ENCODE data around the gene ANKRD27. TPM values are rescaled to one million over a fixed set of nuclear protein-coding genes. Genes with fewer than 3 reads are reported as not detected.
"Not testable (repeated sequence)": the region's sequence is repeated elsewhere in the genome, so short reads cannot be mapped to it uniquely, and the experiment has no call there.

The ANKRD27 gene
- total and polyA plus RNA-seq, 8 donors: 19.7 to 35.7 (median 22.1) TPM

- TF ChIP-seq, protein P1, sequence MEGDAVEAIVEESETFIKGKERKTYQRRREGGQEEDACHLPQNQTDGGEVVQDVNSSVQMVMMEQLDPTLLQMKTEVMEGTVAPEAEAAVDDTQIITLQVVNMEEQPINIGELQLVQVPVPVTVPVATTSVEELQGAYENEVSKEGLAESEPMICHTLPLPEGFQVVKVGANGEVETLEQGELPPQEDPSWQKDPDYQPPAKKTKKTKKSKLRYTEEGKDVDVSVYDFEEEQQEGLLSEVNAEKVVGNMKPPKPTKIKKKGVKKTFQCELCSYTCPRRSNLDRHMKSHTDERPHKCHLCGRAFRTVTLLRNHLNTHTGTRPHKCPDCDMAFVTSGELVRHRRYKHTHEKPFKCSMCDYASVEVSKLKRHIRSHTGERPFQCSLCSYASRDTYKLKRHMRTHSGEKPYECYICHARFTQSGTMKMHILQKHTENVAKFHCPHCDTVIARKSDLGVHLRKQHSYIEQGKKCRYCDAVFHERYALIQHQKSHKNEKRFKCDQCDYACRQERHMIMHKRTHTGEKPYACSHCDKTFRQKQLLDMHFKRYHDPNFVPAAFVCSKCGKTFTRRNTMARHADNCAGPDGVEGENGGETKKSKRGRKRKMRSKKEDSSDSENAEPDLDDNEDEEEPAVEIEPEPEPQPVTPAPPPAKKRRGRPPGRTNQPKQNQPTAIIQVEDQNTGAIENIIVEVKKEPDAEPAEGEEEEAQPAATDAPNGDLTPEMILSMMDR (IDR thresholded peaks at IDR 0.05): no peak
- Histone ChIP-seq H3K27me3 (no peaks in the 10 kb centered on the region), H3K36me3 (peaks cover 0 to 18% of the 10 kb centered on the region in 2 donors), H3K27ac (peak within 1 kb of the TSS; percentile 80 to 88), H3K4me1 (peaks cover 6 to 23% of the 10 kb centered on the region in 2 donors), H3K4me3 (peak within 1 kb of the TSS; percentile 94 to 97), H3K9me3 (no peaks in the 10 kb centered on the region)
- intact Hi-C loops (cut with DNase I): no loop called here
- DNase-seq (peak; percentile 92 to 100 (median 97)), ATAC-seq (peak; percentile 99)
Measured at GRCh38 chr19:32580901-32581704, 93.9 kb downstream of the ANKRD27 start, which contains the start of gene PDCD5. PDCD5 (plus strand) TSS chr19:32581190; CDS start chr19:32581262, 72 bp downstream.

GRCh38 chr19:32580353-32580900 lies 94.6 kb downstream of the ANKRD27 start:
- Histone ChIP-seq H3K4me3 (peak overlapping the region; percentile 94 to 97), H3K4me1 (peaks cover 6 to 23% of the 10 kb centered on the region in 2 donors), H3K36me3 (peaks cover 0 to 12% of the 10 kb centered on the region in 2 donors), H3K27ac (peak overlapping the region; percentile 22 to 88), H3K27me3 (no peaks in the 10 kb centered on the region), H3K9me3 (no peaks in the 10 kb centered on the region)
- DNase-seq (no peak), ATAC-seq (peak; percentile 28)
- intact Hi-C loops (cut with DNase I): no loop called here
- TF ChIP-seq, protein P1 (IDR thresholded peaks at IDR 0.05): no peak

GRCh38 chr19:32576790-32577189 lies 98.2 kb downstream of the ANKRD27 start:
- ATAC-seq: no peak
- H3K9me3 ChIP-seq: no peaks in the 10 kb centered on the region
- TF ChIP-seq, protein P1 (IDR thresholded peaks at IDR 0.05): no peak
- H3K4me1 ChIP-seq: peaks cover 0 to 8% of the 10 kb centered on the region in 2 donors
- no peaks in the 10 kb centered on the region for H3K36me3 ChIP-seq
- intact Hi-C loops (cut with DNase I): loop anchor here in 1 of 2 donors (10.0 kb wide), 1 partner anchor 232 kb away; the partner anchor contains the start of gene ZNF507
- no peak for DNase-seq
- no peak overlapping the region for H3K27ac ChIP-seq
- H3K27me3 ChIP-seq: peaks cover 0 to 11% of the 10 kb centered on the region in 2 donors
- H3K4me3 ChIP-seq: no peak overlapping the region

DNA sequence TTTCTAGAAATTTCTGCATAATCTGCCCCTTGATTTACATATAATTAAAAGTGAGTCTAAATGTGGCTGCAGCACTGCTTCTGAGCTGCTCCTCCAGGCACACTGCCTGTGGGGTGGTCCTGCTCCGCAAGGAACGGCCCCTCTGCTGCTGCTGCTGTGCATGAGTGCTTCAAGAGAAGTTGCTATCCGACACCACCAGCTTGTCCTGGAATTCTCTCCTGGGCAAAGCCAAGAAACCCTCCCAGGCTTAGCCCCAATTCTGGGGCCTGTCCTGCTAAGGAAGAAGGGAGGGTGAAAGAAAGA lies 101.5 kb downstream of the ANKRD27 start:
- Histone ChIP-seq H3K4me3 (no peak overlapping the region), H3K4me1 (no peaks in the 10 kb centered on the region), H3K27me3 (peaks cover 0 to 42% of the 10 kb centered on the region in 2 donors), H3K27ac (no peak overlapping the region), H3K36me3 (no peaks in the 10 kb centered on the region), H3K9me3 (no peaks in the 10 kb centered on the region)
- TF ChIP-seq, protein P1 (IDR thresholded peaks at IDR 0.05): no peak
- ATAC-seq: no peak
- DNase-seq: no peak
- intact Hi-C loops (cut with DNase I): loop anchor here in 1 of 2 donors (10.0 kb wide), 1 partner anchor 229 kb away; the partner anchor contains the start of gene ZNF507

DNA sequence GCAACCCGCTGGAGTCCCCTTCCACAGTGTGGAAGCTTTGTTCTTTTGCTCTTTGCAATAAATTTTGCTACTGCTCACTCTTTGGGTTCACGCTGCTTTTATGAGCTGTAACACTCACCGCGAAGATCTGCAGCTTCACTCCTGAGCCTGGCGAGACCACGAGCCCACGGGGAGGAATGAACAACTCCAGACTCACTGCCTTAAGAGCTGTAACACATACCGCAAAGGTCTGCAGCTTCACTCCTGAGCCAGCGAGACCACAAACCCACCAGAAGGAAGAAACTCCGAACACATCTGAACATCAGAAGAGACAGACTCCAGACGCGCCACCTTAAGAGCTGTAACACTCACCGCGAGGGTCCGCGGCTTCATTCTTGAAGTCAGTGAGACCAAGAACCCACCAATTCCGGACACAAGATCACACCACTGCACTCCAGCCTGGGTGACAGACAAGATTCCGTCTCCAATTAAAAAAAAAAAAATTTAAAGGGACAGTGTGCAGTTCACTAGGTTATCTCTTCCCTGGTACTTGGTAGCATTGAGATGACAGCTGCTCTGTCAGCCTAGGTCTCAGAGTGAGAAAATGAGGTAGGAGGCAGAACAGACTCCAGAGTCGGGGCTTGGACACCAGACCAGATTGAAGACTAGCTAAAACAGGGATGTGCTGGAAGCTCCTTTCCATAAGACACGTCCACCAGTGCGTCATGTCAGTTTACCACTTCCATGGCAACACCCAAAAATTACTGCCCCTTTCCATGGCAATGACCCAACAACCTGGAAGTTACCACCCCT lies 102.1 kb downstream of the ANKRD27 start:
- not testable (repeated sequence) for H3K4me1 ChIP-seq, H3K9me3 ChIP-seq, ATAC-seq, H3K27ac ChIP-seq, H3K36me3 ChIP-seq, DNase-seq, H3K4me3 ChIP-seq
- intact Hi-C loops (cut with DNase I): loop anchor here in 1 of 2 donors (10.0 kb wide), 1 partner anchor 228 kb away; the partner anchor contains the start of gene ZNF507
- peaks cover 0 to 47% of the 10 kb centered on the region in 2 donors for H3K27me3 ChIP-seq

DNA sequence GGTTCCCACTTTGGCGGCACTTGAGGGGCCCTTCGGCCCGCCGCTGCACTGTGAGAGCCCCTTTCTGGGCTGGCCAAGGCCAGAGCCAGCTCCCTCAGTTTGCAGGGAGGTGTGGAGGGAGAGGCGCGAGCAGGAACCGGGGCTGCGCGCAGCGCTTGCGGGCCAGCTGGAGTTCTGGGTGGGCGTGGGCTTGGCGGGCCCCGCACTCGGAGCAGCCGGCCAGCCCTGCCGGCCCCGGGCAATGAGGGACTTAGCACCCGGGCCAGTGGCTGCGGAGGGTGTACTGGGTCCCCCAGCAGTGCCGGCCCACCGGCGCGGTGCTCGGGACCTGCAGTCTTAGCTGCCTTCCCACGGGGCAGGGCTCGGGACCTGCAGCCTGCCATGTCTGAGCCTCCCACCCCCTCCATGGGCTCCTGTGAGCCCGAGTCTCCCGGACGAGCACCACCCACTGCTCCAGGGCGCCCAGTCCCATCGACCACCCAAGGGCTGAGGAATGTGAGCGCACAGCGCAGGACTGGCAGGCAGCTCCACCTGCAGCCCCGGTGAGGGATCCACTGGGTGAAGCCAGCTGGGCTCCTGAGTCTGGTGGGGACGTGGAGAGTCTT lies 103.4 kb downstream of the ANKRD27 start:
- not testable (repeated sequence) for H3K9me3 ChIP-seq, ATAC-seq, DNase-seq, H3K27ac ChIP-seq, H3K4me3 ChIP-seq, H3K4me1 ChIP-seq, H3K36me3 ChIP-seq
- peaks cover 0 to 54% of the 10 kb centered on the region in 2 donors for H3K27me3 ChIP-seq
- intact Hi-C loops (cut with DNase I): loop anchor here in 1 of 2 donors (10.0 kb wide), 1 partner anchor 227 kb away; the partner anchor contains the start of gene ZNF507

Measured in left lung (tissue), 10 donors.